GM18951 (cell line): Measurements from ENCODE around the gene ZNF415.

ENCODE experiments used
- POLR2A ChIP-seq: IDR thresholded peaks from 4 replicates; pipeline ENCODE4 v1.6.1; 2011; ENCODE audit warnings: mild to moderate bottlenecking; ENCODE audit not compliant: insufficient read length, insufficient read depth; ENCODE audit errors: extremely low read depth
- in situ Hi-C: fragments of 300-500 bp; cut with MboI; formaldehyde crosslinking; loops from one replicate; pipeline ENCODE4 v1.12.0; 2022; ENCODE audit warnings: low sequenced_read_pairs, mixed read lengths, inconsistent platforms; ENCODE audit not compliant: unreplicated experiment

Gene ZNF415

GRCh38 chr19:53132141-53132991 is at the start of gene ZNF415:
Gene ZNF415, minus strand, starts transcription at chr19:53132910. Its CDS starts 10,234 bp downstream, at chr19:53122676.
- in situ Hi-C loops = no loop called here
- TF ChIP-seq POLR2A = no peak

GRCh38 chr19:53182202-53182601 is 49.5 kb upstream of the ZNF415 start:
- in situ Hi-C loops = no loop called here

GRCh38 chr19:53177986-53178385 is 45.3 kb upstream of the ZNF415 start:
- in situ Hi-C loops = no loop called here
- TF ChIP-seq POLR2A = no peak

More at GRCh38 chr19:53182202-53182601, 49.5 kb upstream of the ZNF415 start:
- TF ChIP-seq POLR2A = no peak

- no peak for TF ChIP-seq POLR2A
- in situ Hi-C loops = no loop called here
Observed at GRCh38 chr19:53172889-53173288, 40.2 kb upstream of the ZNF415 start.

GRCh38 chr19:53165691-53166091 is 33.0 kb upstream of the ZNF415 start:
- in situ Hi-C loops = no loop called here
- no peak for TF ChIP-seq POLR2A

- TF ChIP-seq POLR2A = no peak
- in situ Hi-C loops = no loop called here
Observed at GRCh38 chr19:53161123-53161522, 28.4 kb upstream of the ZNF415 start.

GRCh38 chr19:53160350-53160749 is 27.6 kb upstream of the ZNF415 start:
- no peak for TF ChIP-seq POLR2A
- in situ Hi-C loops = no loop called here

GRCh38 chr19:53158119-53158656 is 25.5 kb upstream of the ZNF415 start:
- in situ Hi-C loops = no loop called here
- no peak for TF ChIP-seq POLR2A

- in situ Hi-C loops = no loop called here
- no peak for TF ChIP-seq POLR2A
Observed at GRCh38 chr19:53157626-53158025, 24.9 kb upstream of the ZNF415 start.

GRCh38 chr19:53156850-53157249 is 24.1 kb upstream of the ZNF415 start:
- in situ Hi-C loops = no loop called here
- TF ChIP-seq POLR2A = no peak

GRCh38 chr19:53147645-53148044 is 14.9 kb upstream of the ZNF415 start:
- TF ChIP-seq POLR2A = no peak
- in situ Hi-C loops = no loop called here

GRCh38 chr19:53140351-53140750 is 7.6 kb upstream of the ZNF415 start:
- TF ChIP-seq POLR2A = no peak
- in situ Hi-C loops = no loop called here

GRCh38 chr19:53136432-53136831 is 3.7 kb upstream of the ZNF415 start:
- in situ Hi-C loops = no loop called here
- TF ChIP-seq POLR2A = no peak

GRCh38 chr19:53131727-53132126 is 983 bp downstream of the ZNF415 start:
- in situ Hi-C loops = no loop called here
- no peak for TF ChIP-seq POLR2A
